Mesendoderm (in vitro differentiated cells): ENCODE data around the gene CPNE7.

ENCODE experiments used
- DNase-seq: peaks from one replicate; pipeline ENCODE4 v3.0.0; 2013
- H2AK5ac ChIP-seq: 2 replicates; pipeline ENCODE4 v1.6.1; 2013; ENCODE audit warnings: low read length, inconsistent platforms
- H2BK120ac ChIP-seq: 2 replicates; pipeline ENCODE4 v1.6.1; 2013; ENCODE audit warnings: low read depth, mild to moderate bottlenecking, low read length, moderate library complexity, mixed read lengths
- H2BK15ac ChIP-seq: replicated peaks from 2 replicates; pipeline ENCODE4 v1.6.1; 2013; ENCODE audit warnings: low read depth, mild to moderate bottlenecking, moderate library complexity
- H2BK5ac ChIP-seq: 2 replicates; pipeline ENCODE4 v1.6.1; 2013; ENCODE audit warnings: low read length, inconsistent platforms
- H3K18ac ChIP-seq: 2 replicates; pipeline ENCODE4 v1.6.1; 2013; ENCODE audit warnings: mild to moderate bottlenecking, low read length, mixed read lengths
- H3K23ac ChIP-seq: one replicate; pipeline ENCODE4 v1.6.1; 2013; ENCODE audit warnings: low read length
- H3K27ac ChIP-seq: 2 replicates; pipeline ENCODE4 v1.5.1; 2013; ENCODE audit warnings: low read depth, mild to moderate bottlenecking, inconsistent platforms, low read length, moderate library complexity
- H3K27me3 ChIP-seq: 2 replicates; pipeline ENCODE4 v1.6.1; 2013; ENCODE audit warnings: low read length, control low read depth, mild to moderate bottlenecking, inconsistent platforms; ENCODE audit not compliant: insufficient read depth, poor library complexity
- H3K36me3 ChIP-seq: 2 replicates; pipeline ENCODE4 v1.6.1; 2013; ENCODE audit warnings: low read length, inconsistent platforms; ENCODE audit not compliant: control insufficient read depth, insufficient read depth
- H3K4ac ChIP-seq: one replicate; pipeline ENCODE4 v1.6.1; 2013; ENCODE audit warnings: low read depth, mild to moderate bottlenecking, low read length, moderate library complexity
- H3K4me1 ChIP-seq: 2 replicates; pipeline ENCODE4 v1.6.1; 2013; ENCODE audit warnings: low read depth, low read length, inconsistent platforms; ENCODE audit not compliant: control insufficient read depth
- H3K4me2 ChIP-seq: 2 replicates; pipeline ENCODE4 v1.6.1; 2013; ENCODE audit warnings: low read length
- H3K4me3 ChIP-seq: 2 replicates; pipeline ENCODE4 v1.5.1; 2013; ENCODE audit warnings: mild to moderate bottlenecking, low read length
- H3K56ac ChIP-seq: one replicate; pipeline ENCODE4 v1.6.1; 2013; ENCODE audit warnings: low read length
- H3K79me1 ChIP-seq: 2 replicates; pipeline ENCODE4 v1.6.1; 2013; ENCODE audit warnings: low read length, inconsistent platforms
- H3K79me2 ChIP-seq: 2 replicates; pipeline ENCODE4 v1.6.1; 2013; ENCODE audit warnings: mild to moderate bottlenecking, low read length; ENCODE audit not compliant: control insufficient read depth, insufficient read depth
- H3K9ac ChIP-seq: 2 replicates; pipeline ENCODE4 v1.6.1; 2013; ENCODE audit warnings: low read length, inconsistent platforms
- H4K5ac ChIP-seq: one replicate; pipeline ENCODE4 v1.6.1; 2013; ENCODE audit warnings: low read length
- H4K8ac ChIP-seq: one replicate; pipeline ENCODE4 v1.6.1; 2013; ENCODE audit warnings: low read depth, mild to moderate bottlenecking, control low read depth, low read length, moderate library complexity
- WGBS: extraction: QIAGEN DNeasy Blood & Tissue Kit; methylation state at CpG from one replicate; pipeline ENCODE4 v1.1.7; 2013; ENCODE audit warnings: low lambda C conversion rate, missing lambda C conversion rate; ENCODE audit not compliant: insufficient coverage; ENCODE audit errors: extremely low coverage; 5-methylcytosine and 5-hydroxymethylcytosine counted together

Gene CPNE7

DNA sequence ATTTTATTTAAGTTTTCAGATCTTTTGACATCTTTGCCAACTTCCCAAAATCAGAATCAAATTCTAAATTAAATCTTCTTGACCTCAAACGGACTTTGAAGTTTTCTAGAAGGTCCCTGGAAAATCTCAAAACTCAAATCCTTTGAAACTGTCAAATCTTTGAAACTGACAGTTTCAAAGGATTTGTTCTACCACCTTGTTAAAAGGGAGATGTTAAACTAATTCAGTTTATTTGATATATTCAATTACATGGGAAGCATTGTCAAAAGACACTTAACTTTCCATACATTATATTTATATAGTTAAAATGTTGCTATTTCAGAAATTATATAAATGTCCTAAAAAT lies 34.5 kb downstream of the CPNE7 start:
- no CpG with 5 or more reads among the region's 1 CpG for WGBS
- H3K4me2 ChIP-seq = no peak overlapping the region
- H3K4me3 ChIP-seq = no peak overlapping the region
- DNase-seq = no peak
- H2BK120ac ChIP-seq = no peak overlapping the region
- H3K27ac ChIP-seq = no peak overlapping the region
- no peaks in the 10 kb centered on the region for H3K4me1 ChIP-seq
- H3K4ac ChIP-seq = no peak overlapping the region
- no peaks in the 10 kb centered on the region for H3K36me3 ChIP-seq
- no peaks in the 10 kb centered on the region for H3K79me1 ChIP-seq
- no peaks in the 10 kb centered on the region for H3K79me2 ChIP-seq
- H3K27me3 ChIP-seq = no peaks in the 10 kb centered on the region
- no peak overlapping the region for H2BK5ac ChIP-seq
- H3K9ac ChIP-seq = no peak overlapping the region
- H3K56ac ChIP-seq = no peak overlapping the region
- no peak overlapping the region for H3K23ac ChIP-seq
- no peak overlapping the region for H3K18ac ChIP-seq
- H4K8ac ChIP-seq = no peak overlapping the region
- no peak overlapping the region for H2AK5ac ChIP-seq
- H2BK15ac ChIP-seq = no peak overlapping the region
- no peak overlapping the region for H4K5ac ChIP-seq

GRCh38 chr16:89612415-89613166 lies 37.0 kb downstream of the CPNE7 start:
- Histone ChIP-seq H3K18ac (no peak overlapping the region), H3K36me3 (no peaks in the 10 kb centered on the region), H3K4ac (no peak overlapping the region), H3K4me3 (no peak overlapping the region), H4K8ac (no peak overlapping the region), H3K27ac (no peak overlapping the region), H3K4me1 (no peaks in the 10 kb centered on the region), H2AK5ac (no peak overlapping the region), H2BK120ac (no peak overlapping the region), H3K56ac (no peak overlapping the region), H3K9ac (no peak overlapping the region), H3K79me1 (no peaks in the 10 kb centered on the region), H4K5ac (no peak overlapping the region), H3K4me2 (no peak overlapping the region), H3K27me3 (no peaks in the 10 kb centered on the region), H2BK5ac (no peak overlapping the region), H3K23ac (no peak overlapping the region), H3K79me2 (no peaks in the 10 kb centered on the region), H2BK15ac (no peak overlapping the region)
- no CpG with 5 or more reads among the region's 20 CpGs for WGBS
- no peak for DNase-seq

- Histone ChIP-seq H3K4me3 (no peak within 1 kb of the TSS), H4K5ac (no peak within 1 kb of the TSS), H3K27ac (no peak within 1 kb of the TSS), H3K27me3 (no peaks in the 10 kb centered on the region), H3K79me1 (no peaks in the 10 kb centered on the region), H3K18ac (no peak within 1 kb of the TSS), H3K4me1 (no peaks in the 10 kb centered on the region), H2BK15ac (no peak within 1 kb of the TSS), H3K56ac (no peak within 1 kb of the TSS), H3K4ac (no peak within 1 kb of the TSS), H3K36me3 (no peaks in the 10 kb centered on the region), H3K23ac (no peak within 1 kb of the TSS), H3K9ac (no peak within 1 kb of the TSS), H4K8ac (no peak within 1 kb of the TSS), H3K4me2 (no peak within 1 kb of the TSS), H2BK5ac (no peak within 1 kb of the TSS), H2BK120ac (no peak within 1 kb of the TSS), H2AK5ac (no peak within 1 kb of the TSS), H3K79me2 (no peaks in the 10 kb centered on the region)
- WGBS = no CpG with 5 or more reads among the region's 19 CpGs
- DNase-seq = no peak
Measured at GRCh38 chr16:89613231-89613953, 37.8 kb downstream of the CPNE7 start, which contains the start of gene DPEP1. Gene DPEP1 (plus strand): TSS chr16:89613642. CDS start chr16:89630411, 16,769 bp downstream.

DNA sequence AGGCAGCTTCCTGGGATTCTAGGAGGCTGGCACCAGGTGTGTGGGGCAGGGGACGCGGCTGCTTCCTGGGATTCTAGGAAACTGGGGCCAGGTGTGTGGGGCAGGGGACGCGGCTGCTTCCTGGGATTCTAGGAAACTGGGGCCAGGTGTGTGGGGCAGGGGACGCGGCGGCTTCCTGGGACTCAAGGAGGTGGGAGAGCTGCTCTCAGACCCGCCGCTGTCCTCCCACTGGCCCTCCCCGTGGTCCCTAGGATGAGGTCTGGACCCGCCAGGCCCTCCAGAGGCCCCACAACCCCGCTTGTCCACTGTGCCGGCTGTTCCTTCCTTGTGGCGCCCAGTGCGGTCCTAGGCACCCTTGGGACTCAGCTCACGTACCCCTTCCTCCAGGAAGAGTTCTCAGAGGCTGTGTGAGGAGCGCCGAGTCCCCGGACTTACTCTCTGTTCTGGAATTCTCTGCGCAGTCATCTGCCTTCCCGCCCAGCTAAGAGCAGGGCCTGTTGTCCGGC lies 38.4 kb downstream of the CPNE7 start:
- no peaks in the 10 kb centered on the region for H3K79me1 ChIP-seq
- H4K8ac ChIP-seq = no peak overlapping the region
- no peak overlapping the region for H3K9ac ChIP-seq
- no CpG with 5 or more reads among the region's 22 CpGs for WGBS
- H3K4me2 ChIP-seq = no peak overlapping the region
- no peak overlapping the region for H2AK5ac ChIP-seq
- no peak overlapping the region for H3K23ac ChIP-seq
- no peak overlapping the region for H3K4me3 ChIP-seq
- no peak for DNase-seq
- no peak overlapping the region for H4K5ac ChIP-seq
- no peak overlapping the region for H2BK120ac ChIP-seq
- H3K36me3 ChIP-seq = no peaks in the 10 kb centered on the region
- no peak overlapping the region for H2BK5ac ChIP-seq
- no peak overlapping the region for H3K56ac ChIP-seq
- no peak overlapping the region for H3K27ac ChIP-seq
- no peaks in the 10 kb centered on the region for H3K27me3 ChIP-seq
- no peak overlapping the region for H3K4ac ChIP-seq
- H3K79me2 ChIP-seq = no peaks in the 10 kb centered on the region
- no peak overlapping the region for H2BK15ac ChIP-seq
- no peaks in the 10 kb centered on the region for H3K4me1 ChIP-seq
- H3K18ac ChIP-seq = no peak overlapping the region

GRCh38 chr16:89615176-89615575 lies 39.6 kb downstream of the CPNE7 start:
- no peak overlapping the region for H3K4me2 ChIP-seq
- no peak overlapping the region for H3K4ac ChIP-seq
- no peak overlapping the region for H3K4me3 ChIP-seq
- no peak overlapping the region for H3K9ac ChIP-seq
- H2BK120ac ChIP-seq = no peak overlapping the region
- H3K18ac ChIP-seq = no peak overlapping the region
- H3K4me1 ChIP-seq = no peaks in the 10 kb centered on the region
- H3K27ac ChIP-seq = no peak overlapping the region
- no CpG with 5 or more reads among the region's 13 CpGs for WGBS
- no peak overlapping the region for H2AK5ac ChIP-seq
- no peaks in the 10 kb centered on the region for H3K79me2 ChIP-seq
- no peaks in the 10 kb centered on the region for H3K27me3 ChIP-seq
- H3K23ac ChIP-seq = no peak overlapping the region
- H2BK5ac ChIP-seq = no peak overlapping the region
- no peaks in the 10 kb centered on the region for H3K79me1 ChIP-seq
- no peaks in the 10 kb centered on the region for H3K36me3 ChIP-seq
- H4K5ac ChIP-seq = no peak overlapping the region
- no peak overlapping the region for H2BK15ac ChIP-seq
- DNase-seq = no peak
- H4K8ac ChIP-seq = no peak overlapping the region
- no peak overlapping the region for H3K56ac ChIP-seq
